GM12878 (cell line): ENCODE results near the gene SLC38A1. TPM values are rescaled to one million over a fixed set of nuclear protein-coding genes. Genes with fewer than 3 reads are reported as not detected.
A peak's percentile ranks its signal among the peaks of the same experiment; 100 is the strongest.

Source experiments
- ATAC-seq: fragments of 200-7000 bp; cut with Tn5 transposase; 3 replicates; pipeline ENCODE4 v1.9.1; 2020; ENCODE audit warnings: mild to moderate bottlenecking, moderate library complexity
- BruUV-seq: library from RNA; stranded (reverse); fragments of 400-500 nt; replicated peaks from 2 replicates; lab custom pipeline; 2021; lab: Mats Ljungman, UMichigan
- CTCF ChIA-PET: fragments of 300-600 bp; sonication (Branson Sonifier 250); formaldehyde crosslinking; extraction: SDS; loops from one replicate; lab custom pipeline; 2021; ENCODE audit warnings: inconsistent platforms; lab: Yijun Ruan, JAX
- POLR2A ChIA-PET: fragments of 350-600 bp; formaldehyde crosslinking; extraction: SDS; loops from one replicate; lab custom pipeline; 2021; ENCODE audit warnings: inconsistent platforms; lab: Charles Lee
- RAD21 ChIA-PET: fragments of 300-600 bp; sonication (Branson Sonifier 250); formaldehyde crosslinking; loops from one replicate; lab custom pipeline; 2023; ENCODE audit warnings: antibody characterized with exemption; ENCODE audit not compliant: unreplicated experiment; lab: Charles Lee
- SMC1A ChIA-PET: fragments of 300-600 bp; sonication (Branson Sonifier 250); formaldehyde crosslinking; loops from one replicate; lab custom pipeline; 2023; ENCODE audit not compliant: unreplicated experiment, uncharacterized antibody; lab: Charles Lee
- DNase-seq: peaks from one replicate; pipeline ENCODE4 v3.0.0-alpha.2; 2011; ENCODE audit warnings: low read depth, low spot score
- FAIRE-seq: peaks from 3 replicates; lab custom pipeline; 2011; peaks lifted over from hg19 to GRCh38; lab: Jason Lieb, UNC
- H2AFZ ChIP-seq: 2 replicates; pipeline ENCODE4 v1.6.0; 2011; ENCODE audit warnings: low read depth, low read length, control low read depth; ENCODE audit not compliant: control insufficient read depth
- H3K27ac ChIP-seq: 2 replicates; pipeline ENCODE4 v1.5.1; 2011; ENCODE audit warnings: control low read depth; ENCODE audit not compliant: control insufficient read depth, insufficient read depth
- H3K27me3 ChIP-seq, 2 experiments: replicated peaks in 1 of 2; 2 replicates each; pipeline versions ENCODE4 v1.6.0 to v1.6.1; 2011; ENCODE audit warnings: low read length in 1 of 2; ENCODE audit not compliant: control insufficient read depth in 2 of 2, insufficient read depth in 2 of 2
- H3K36me3 ChIP-seq, 2 experiments: 2 replicates each; pipeline ENCODE4 v1.5.1; 2011; ENCODE audit warnings: low read length in 1 of 2; ENCODE audit not compliant: control insufficient read depth in 2 of 2, insufficient read depth in 2 of 2
- H3K4me1 ChIP-seq: 2 replicates; pipeline ENCODE4 v1.6.1; 2011; ENCODE audit warnings: mild to moderate bottlenecking, low read length, moderate library complexity, mixed read lengths; ENCODE audit not compliant: control insufficient read depth, insufficient read depth
- H3K4me2 ChIP-seq: 2 replicates; pipeline ENCODE4 v1.6.0; 2011; ENCODE audit warnings: control low read depth; ENCODE audit not compliant: control insufficient read depth, insufficient read depth
- H3K4me3 ChIP-seq: fragments of 200-600 bp; sonication (generic); 2 replicates; pipeline ENCODE4 v1.5.1; 2016
- H3K79me2 ChIP-seq: 2 replicates; pipeline ENCODE4 v1.6.0; 2011; ENCODE audit warnings: low read length; ENCODE audit not compliant: control insufficient read depth, insufficient read depth
- H3K9ac ChIP-seq: 2 replicates; pipeline ENCODE4 v1.8.0; 2011; ENCODE audit warnings: low read length, control low read depth, mixed read lengths; ENCODE audit not compliant: control insufficient read depth, insufficient read depth
- H3K9me3 ChIP-seq: replicated peaks from 3 replicates; pipeline ENCODE4 v1.5.1; 2011; ENCODE audit warnings: mild to moderate bottlenecking, low read length; ENCODE audit not compliant: control insufficient read depth, insufficient read depth
- H4K20me1 ChIP-seq: 2 replicates; pipeline ENCODE4 v1.6.0; 2011; ENCODE audit not compliant: control insufficient read depth, insufficient read depth
- EGR1 ChIP-seq, 2 experiments: IDR thresholded peaks; 1 replicate in 1 of 2; 2 replicates in 1 of 2; pipeline ENCODE4 v1.6.1; 2011 to 2012; ENCODE audit warnings: low read depth in 2 of 2, low read length in 2 of 2, borderline replicate concordance in 1 of 2, mild to moderate bottlenecking in 1 of 2, moderate library complexity in 1 of 2
- FOS ChIP-seq: IDR thresholded peaks from 3 replicates; pipeline ENCODE4 v1.6.1; 2011; ENCODE audit warnings: borderline replicate concordance; ENCODE audit not compliant: insufficient read length; ENCODE audit errors: extremely low read depth
- FOXM1 ChIP-seq: IDR thresholded peaks from 2 replicates; pipeline ENCODE4 v1.6.1; 2012; ENCODE audit warnings: low read depth, mild to moderate bottlenecking, inconsistent platforms, low read length, moderate library complexity
- GABPA ChIP-seq: IDR thresholded peaks from 2 replicates; pipeline ENCODE4 v1.6.1; 2014; ENCODE audit warnings: antibody characterized with exemption, low read depth, mild to moderate bottlenecking, inconsistent platforms
- JUNB ChIP-seq: IDR thresholded peaks from 2 replicates; pipeline ENCODE4 v1.6.1; 2016; ENCODE audit warnings: antibody characterized with exemption, mild to moderate bottlenecking
- KLF5 ChIP-seq: fragments of 450-650 bp; IDR thresholded peaks from 2 replicates; pipeline ENCODE4 v1.6.1; 2014; ENCODE audit warnings: mild to moderate bottlenecking; ENCODE audit not compliant: partially characterized antibody
- SMAD5 ChIP-seq: IDR thresholded peaks from 2 replicates; pipeline ENCODE4 v1.6.1; 2016; ENCODE audit warnings: antibody characterized with exemption, low read depth
- SPI1 ChIP-seq: IDR thresholded peaks from 2 replicates; pipeline ENCODE4 v1.6.1; 2011; ENCODE audit warnings: low read depth, mild to moderate bottlenecking, low read length, moderate library complexity, borderline replicate concordance; ENCODE audit not compliant: insufficient read depth
- STAT1 ChIP-seq: fragments of 450-650 bp; conservative IDR thresholded peaks from 2 replicates; pipeline ENCODE4 v1.6.1; 2014; ENCODE audit warnings: antibody characterized with exemption, mild to moderate bottlenecking
- STAT3 ChIP-seq: IDR thresholded peaks from 2 replicates; pipeline ENCODE4 v1.6.1; 2011; ENCODE audit warnings: low read depth, low read length, improper control_type of control experiment
- ZNF384 ChIP-seq: IDR thresholded peaks from 2 replicates; pipeline ENCODE4 v1.6.1; 2012; ENCODE audit warnings: low read depth, mild to moderate bottlenecking, low read length, improper control_type of control experiment, borderline replicate concordance
- ZNF622 ChIP-seq: fragments of 450-650 bp; IDR thresholded peaks from 2 replicates; pipeline ENCODE4 v1.6.1; 2017; ENCODE audit warnings: mild to moderate bottlenecking, inconsistent platforms
- WGBS: methylation state at CpG from one replicate; pipeline ENCODE4 v1.1.6; 2016; ENCODE audit warnings: low lambda C conversion rate; ENCODE audit not compliant: insufficient replicate concordance, insufficient coverage; ENCODE audit errors: missing lambda C conversion rate; 5-methylcytosine and 5-hydroxymethylcytosine counted together
- in situ Hi-C: fragments of 300-500 bp; cut with MboI; formaldehyde crosslinking; loops from 9 replicates; pipeline ENCODE4 v1.14.3; 2018; ENCODE audit warnings: mixed read lengths
- intact Hi-C: fragments of 100-400 bp; cut with micrococcal nuclease; formaldehyde crosslinking; loops from one replicate; pipeline ENCODE4 v1.14.2; 2022; ENCODE audit not compliant: unreplicated experiment
- polyA plus RNA-seq, 11 experiments: library from polyadenylated mRNA; depleted of rRNA in 4 of 11; unstranded in 6 of 11; stranded (reverse) in 5 of 11; fragments of >200 nt; fragmentation: Nextera tagmentation in 4 of 11; fragmentation: Illumina TruSeq in 1 of 11; extraction: Ambion mirVana in 4 of 11; extraction: Trizol in 1 of 11; gene quantifications; 1 replicate in 1 of 11; 2 replicates in 10 of 11; pipeline versions ENCODE4 v1.2.1 to v1.2.3, GENCODE V29; 2011 to 2016; ENCODE audit warnings: inconsistent platforms in 2 of 11, missing spikeins in 2 of 11, low read depth in 1 of 11
- total RNA-seq, 4 experiments: library from RNA; depleted of rRNA in 3 of 4; stranded (reverse); fragments of >200 nt in 3 of 4; fragmentation: Illumina TruSeq in 1 of 4; extraction: Trizol in 1 of 4; gene quantifications; 2 replicates each; pipeline versions ENCODE4 v1.2.1 to v1.2.3, GENCODE V29; 2013 to 2021
- TF ChIP-seq, protein P1 (sequence below): fragments of 450-650 bp; formaldehyde crosslinking; IDR thresholded peaks from 2 replicates; pipeline ENCODE4 v1.4.0; 2022; ENCODE audit warnings: mild to moderate bottlenecking, moderate library complexity

Gene SLC38A1
- total and polyA plus RNA-seq, 10 of the 15 experiments (the other 5 are each of a cell fraction or from before 2014, with no cell fraction given): 38.1 to 191 (median 144) TPM

DNA sequence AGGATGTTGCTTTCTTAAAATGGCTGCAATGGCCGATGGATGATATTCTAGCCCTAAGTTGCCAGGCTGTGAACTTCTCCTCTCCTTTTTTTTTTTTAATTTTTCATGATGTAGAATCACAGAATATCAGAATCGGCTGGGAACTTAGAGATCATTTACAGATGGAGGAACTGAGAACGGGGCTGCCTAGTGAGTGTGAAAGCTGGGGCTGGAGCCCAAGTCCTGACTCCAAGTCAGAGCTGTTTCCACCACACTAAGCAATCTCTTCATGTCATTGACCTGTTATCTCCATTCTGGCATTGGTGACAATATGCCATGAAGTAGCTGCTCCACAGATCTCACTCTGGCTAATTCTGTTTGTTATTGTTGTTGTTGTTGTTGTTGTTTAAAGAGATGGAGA lies 121.7 kb downstream of the SLC38A1 start:
- FAIRE-seq (no peak), ATAC-seq (peak; percentile 87), DNase-seq (no peak)
- H2AFZ ChIP-seq: no peak overlapping the region
- CTCF ChIA-PET: interaction anchor here (1.0 to 3.8 kb wide), 6 partner anchors 22 to 155 kb away, joined by 3 to 36 read pairs (median 4); no protein-coding TSS in a partner anchor
- no peaks in the 10 kb centered on the region for H3K9me3 ChIP-seq
- SMC1A ChIA-PET: interaction anchor here (0.6 to 3.5 kb wide), 8 partner anchors 12 to 873 kb away, joined by 3 to 22 read pairs (median 4); no protein-coding TSS in a partner anchor
- BruUV-seq: no TSS peak
- POLR2A ChIA-PET: interaction anchor here (0.6 kb wide), 1 partner anchor 38 kb away, joined by 3 read pairs; no protein-coding TSS in a partner anchor
- no peak overlapping the region for H3K27ac ChIP-seq
- intact Hi-C loops (no loop called here), in situ Hi-C loops (loop anchor here (25.0 kb wide), 2 partner anchors 515 to 865 kb away; no protein-coding TSS in a partner anchor)
- H3K4me1 ChIP-seq: no peaks in the 10 kb centered on the region
- TF ChIP-seq SPI1: peak; percentile 62; the same call in 1 of the 2 replicates
- no peak for TF ChIP-seq STAT3
- TF ChIP-seq ZNF622: no peak
- H4K20me1 ChIP-seq: no peaks in the 10 kb centered on the region
- H3K4me3 ChIP-seq: no peak overlapping the region
- no peaks in the 10 kb centered on the region for H3K27me3 ChIP-seq
- H3K9ac ChIP-seq: no peak overlapping the region
- H3K79me2 ChIP-seq: no peaks in the 10 kb centered on the region
- WGBS: 38% methylated on average over 3 of the region's 3 CpGs
- RAD21 ChIA-PET: interaction anchor here (0.6 to 3.4 kb wide), 5 partner anchors 10 to 1073 kb away, joined by 3 to 22 read pairs (median 3); no protein-coding TSS in a partner anchor
- H3K36me3 ChIP-seq: no peaks in the 10 kb centered on the region
- no peak overlapping the region for H3K4me2 ChIP-seq

DNA sequence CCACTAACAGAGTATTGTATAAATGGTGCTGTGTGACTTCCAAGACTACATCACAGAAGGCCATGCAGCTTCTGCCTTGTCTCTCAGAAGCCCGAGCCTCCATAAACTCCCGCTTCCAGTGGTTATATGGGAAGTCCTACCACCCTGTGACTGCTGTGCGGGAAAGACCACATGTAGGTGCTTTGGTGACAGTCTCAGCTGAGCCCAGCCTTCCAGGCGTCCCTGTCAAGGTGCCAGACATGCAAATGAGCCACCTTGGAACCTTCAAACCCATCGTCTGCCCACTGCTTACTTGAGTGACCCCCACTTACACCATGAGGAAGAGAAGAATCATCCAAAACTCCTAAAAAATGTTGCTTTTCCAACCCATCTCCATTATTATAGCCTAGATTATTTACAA lies 123.0 kb downstream of the SLC38A1 start:
- ChIA-PET CTCF (interaction anchor here (0.9 to 3.8 kb wide), 6 partner anchors 18 to 838 kb away, joined by 3 to 36 read pairs (median 4); no protein-coding TSS in a partner anchor), SMC1A (interaction anchor here (0.7 to 3.5 kb wide), 8 partner anchors 9 to 186 kb away, joined by 3 to 22 read pairs (median 5); no protein-coding TSS in a partner anchor), POLR2A (no interaction called here), RAD21 (interaction anchor here (1.3 to 3.4 kb wide), 2 partner anchors 21 to 27 kb away, joined by 3 to 22 read pairs; no protein-coding TSS in a partner anchor)
- H3K9me3 ChIP-seq: no peaks in the 10 kb centered on the region
- ATAC-seq (no peak), DNase-seq (no peak), FAIRE-seq (no peak)
- no peaks in the 10 kb centered on the region for H3K36me3 ChIP-seq
- H3K27ac ChIP-seq: no peak overlapping the region
- WGBS: 43% methylated on average over 5 of the region's 5 CpGs
- H4K20me1 ChIP-seq: no peaks in the 10 kb centered on the region
- no peak overlapping the region for H3K4me3 ChIP-seq
- intact Hi-C loops (no loop called here), in situ Hi-C loops (loop anchor here (25.0 kb wide), 2 partner anchors 516 to 866 kb away; no protein-coding TSS in a partner anchor)
- TF ChIP-seq EGR1 (IDR thresholded peaks at IDR 0.05; ENCODE audit: borderline replicate concordance in 1 of 2, low read depth in 2 of 2, low read length in 2 of 2) (no peak), GABPA (no peak), FOXM1 (no peak), FOS (no peak), STAT1 (no peak), ZNF384 (no peak), SMAD5 (no peak), JUNB (no peak), KLF5 (no peak)
- TF ChIP-seq, protein P1, sequence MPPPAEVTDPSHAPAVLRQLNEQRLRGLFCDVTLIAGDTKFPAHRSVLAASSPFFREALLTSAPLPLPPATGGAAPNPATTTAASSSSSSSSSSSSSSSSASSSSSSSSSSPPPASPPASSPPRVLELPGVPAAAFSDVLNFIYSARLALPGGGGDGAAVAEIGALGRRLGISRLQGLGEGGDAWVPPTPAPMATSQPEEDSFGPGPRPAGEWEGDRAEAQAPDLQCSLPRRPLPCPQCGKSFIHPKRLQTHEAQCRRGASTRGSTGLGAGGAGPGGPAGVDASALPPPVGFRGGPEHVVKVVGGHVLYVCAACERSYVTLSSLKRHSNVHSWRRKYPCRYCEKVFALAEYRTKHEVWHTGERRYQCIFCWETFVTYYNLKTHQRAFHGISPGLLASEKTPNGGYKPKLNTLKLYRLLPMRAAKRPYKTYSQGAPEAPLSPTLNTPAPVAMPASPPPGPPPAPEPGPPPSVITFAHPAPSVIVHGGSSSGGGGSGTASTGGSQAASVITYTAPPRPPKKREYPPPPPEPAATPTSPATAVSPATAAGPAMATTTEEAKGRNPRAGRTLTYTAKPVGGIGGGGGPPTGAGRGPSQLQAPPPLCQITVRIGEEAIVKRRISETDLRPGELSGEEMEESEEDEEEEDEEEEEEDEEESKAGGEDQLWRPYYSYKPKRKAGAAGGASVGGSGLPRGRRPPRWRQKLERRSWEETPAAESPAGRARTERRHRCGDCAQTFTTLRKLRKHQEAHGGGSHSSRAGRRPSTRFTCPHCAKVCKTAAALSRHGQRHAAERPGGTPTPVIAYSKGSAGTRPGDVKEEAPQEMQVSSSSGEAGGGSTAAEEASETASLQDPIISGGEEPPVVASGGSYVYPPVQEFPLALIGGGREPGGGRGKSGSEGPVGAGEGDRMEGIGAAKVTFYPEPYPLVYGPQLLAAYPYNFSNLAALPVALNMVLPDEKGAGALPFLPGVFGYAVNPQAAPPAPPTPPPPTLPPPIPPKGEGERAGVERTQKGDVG (CRISPR knock-in tag): no peak
- H3K4me1 ChIP-seq: no peaks in the 10 kb centered on the region
- H3K79me2 ChIP-seq: no peaks in the 10 kb centered on the region
- H2AFZ ChIP-seq: no peak overlapping the region
- no TSS peak for BruUV-seq
- no peaks in the 10 kb centered on the region for H3K27me3 ChIP-seq
- H3K9ac ChIP-seq: no peak overlapping the region
- H3K4me2 ChIP-seq: no peak overlapping the region
